HEK293 (cell line): ENCODE results near the gene TNS1.

Experiments used
- CTCF ChIA-PET: fragments of 350-600 bp; formaldehyde crosslinking; extraction: SDS; loops from one replicate; lab custom pipeline; 2021; ENCODE audit warnings: antibody characterized with exemption; lab: Yijun Ruan, JAX
- POLR2A ChIA-PET: fragments of 300-600 bp; formaldehyde crosslinking; extraction: SDS; loops from one replicate; lab custom pipeline; 2020; ENCODE audit warnings: antibody characterized with exemption, inconsistent platforms; lab: Yijun Ruan, JAX
- H3K27ac ChIP-seq: fragments of 200-500 bp; sonication (Bioruptor generic); 2 replicates; pipeline ENCODE4 v1.5.1; 2014; ENCODE audit warnings: low read depth, low read length, control low read depth, inconsistent platforms; ENCODE audit errors: extremely low read depth
- H3K36me3 ChIP-seq, 2 experiments: fragments of 200-500 bp in 1 of 2; sonication (Bioruptor generic) in 1 of 2; 1 replicate in 1 of 2; 2 replicates in 1 of 2; pipeline ENCODE4 v1.5.1; 2014 to 2017; ENCODE audit warnings: inconsistent platforms in 2 of 2, low read length in 2 of 2; ENCODE audit not compliant: control insufficient read depth in 2 of 2, insufficient read depth in 1 of 2
- H3K4me1 ChIP-seq: fragments of 200-500 bp; sonication (Bioruptor generic); 2 replicates; pipeline ENCODE4 v1.5.1; 2014; ENCODE audit warnings: mild to moderate bottlenecking, low read length, inconsistent platforms; ENCODE audit not compliant: control insufficient read depth, insufficient read depth
- H3K4me3 ChIP-seq: 2 replicates; pipeline ENCODE4 v1.5.1; 2011; ENCODE audit warnings: low read depth, mild to moderate bottlenecking, control low read depth, low read length, moderate library complexity
- H3K9me3 ChIP-seq: fragments of 200-500 bp; sonication (Bioruptor generic); 2 replicates; pipeline ENCODE4 v1.5.1; 2014; ENCODE audit warnings: low read depth, low read length, inconsistent platforms; ENCODE audit not compliant: control insufficient read depth, insufficient read depth
- EGR2 ChIP-seq: fragments of 450-650 bp; formaldehyde crosslinking; IDR thresholded peaks from 2 replicates; pipeline ENCODE4 v1.5.1; 2016; ENCODE audit warnings: low read depth, missing biosample characterization, missing genetic modification characterization
- GLI2 ChIP-seq: fragments of 450-650 bp; formaldehyde crosslinking; IDR thresholded peaks from 2 replicates; pipeline ENCODE4; 2017; ENCODE audit warnings: missing biosample characterization, missing genetic modification characterization, low read depth, borderline replicate concordance
- KLF8 ChIP-seq: fragments of 450-650 bp; formaldehyde crosslinking; IDR thresholded peaks from 2 replicates; pipeline ENCODE4 v1.5.1; 2016; ENCODE audit warnings: missing biosample characterization, missing genetic modification characterization
- MYNN ChIP-seq: fragments of 450-650 bp; formaldehyde crosslinking; IDR thresholded peaks from 2 replicates; pipeline ENCODE4 v1.5.1; 2016; ENCODE audit warnings: missing biosample characterization, missing genetic modification characterization, borderline replicate concordance
- SALL2 ChIP-seq: fragments of 450-650 bp; formaldehyde crosslinking; IDR thresholded peaks from 2 replicates; pipeline ENCODE4 v1.5.0; 2017; ENCODE audit warnings: missing biosample characterization, mild to moderate bottlenecking, missing genetic modification characterization, borderline replicate concordance
- SETDB1 ChIP-seq: IDR thresholded peaks from one replicate; pipeline ENCODE4 v1.6.1; 2017; ENCODE audit warnings: mild to moderate bottlenecking, low read length, moderate library complexity, mixed read lengths; ENCODE audit not compliant: insufficient read length
- WT1 ChIP-seq: fragments of 450-650 bp; formaldehyde crosslinking; IDR thresholded peaks from 2 replicates; pipeline ENCODE4 v1.5.1; 2016; ENCODE audit warnings: missing biosample characterization, missing genetic modification characterization
- YY1 ChIP-seq: fragments of 450-650 bp; formaldehyde crosslinking; IDR thresholded peaks from 2 replicates; pipeline ENCODE4 v1.5.1; 2018; ENCODE audit warnings: missing biosample characterization, missing genetic modification characterization
- ZBTB17 ChIP-seq: fragments of 450-650 bp; formaldehyde crosslinking; IDR thresholded peaks from 2 replicates; pipeline ENCODE4 v1.5.1; 2016; ENCODE audit warnings: missing biosample characterization, missing genetic modification characterization
- ZFHX2 ChIP-seq: fragments of 450-650 bp; formaldehyde crosslinking; conservative IDR thresholded peaks from 2 replicates; pipeline ENCODE4 v1.5.1; 2016; ENCODE audit warnings: missing biosample characterization, missing genetic modification characterization
- ZIC2 ChIP-seq: fragments of 450-650 bp; formaldehyde crosslinking; IDR thresholded peaks from 2 replicates; pipeline ENCODE4 v1.5.1; 2016; ENCODE audit warnings: missing biosample characterization, missing genetic modification characterization
- ZNF341 ChIP-seq: fragments of 450-650 bp; formaldehyde crosslinking; IDR thresholded peaks from 2 replicates; pipeline ENCODE4; 2016; ENCODE audit warnings: low read depth, missing biosample characterization, missing genetic modification characterization
- ZNF394 ChIP-seq: fragments of 450-650 bp; formaldehyde crosslinking; IDR thresholded peaks from 2 replicates; pipeline ENCODE4 v1.5.1; 2016; ENCODE audit warnings: missing biosample characterization, missing genetic modification characterization, mild to moderate bottlenecking, moderate library complexity, borderline replicate concordance
- ZNF398 ChIP-seq: fragments of 450-650 bp; formaldehyde crosslinking; IDR thresholded peaks from 2 replicates; pipeline ENCODE4 v1.5.1; 2017; ENCODE audit warnings: missing biosample characterization, missing genetic modification characterization
- ZNF521 ChIP-seq: fragments of 450-650 bp; formaldehyde crosslinking; IDR thresholded peaks from 2 replicates; pipeline ENCODE4 v1.5.1; 2017; ENCODE audit warnings: missing biosample characterization, mild to moderate bottlenecking, missing genetic modification characterization
- ZNF530 ChIP-seq: fragments of 450-650 bp; formaldehyde crosslinking; IDR thresholded peaks from 2 replicates; pipeline ENCODE4 v1.5.1; 2016; ENCODE audit warnings: low read depth, missing biosample characterization, missing genetic modification characterization
- ZNF555 ChIP-seq: fragments of 450-650 bp; formaldehyde crosslinking; conservative IDR thresholded peaks from 2 replicates; pipeline ENCODE4 v1.5.1; 2017; ENCODE audit warnings: missing biosample characterization, mild to moderate bottlenecking, missing genetic modification characterization, inconsistent platforms
- ZNF707 ChIP-seq: fragments of 450-650 bp; formaldehyde crosslinking; IDR thresholded peaks from 2 replicates; pipeline ENCODE4 v1.5.1; 2016; ENCODE audit warnings: missing biosample characterization, missing genetic modification characterization
- TF ChIP-seq, protein P1 (sequence below): fragments of 450-650 bp; formaldehyde crosslinking; IDR thresholded peaks from 2 replicates; pipeline ENCODE4 v1.5.1; 2016; ENCODE audit warnings: missing biosample characterization, missing genetic modification characterization

Gene TNS1

DNA sequence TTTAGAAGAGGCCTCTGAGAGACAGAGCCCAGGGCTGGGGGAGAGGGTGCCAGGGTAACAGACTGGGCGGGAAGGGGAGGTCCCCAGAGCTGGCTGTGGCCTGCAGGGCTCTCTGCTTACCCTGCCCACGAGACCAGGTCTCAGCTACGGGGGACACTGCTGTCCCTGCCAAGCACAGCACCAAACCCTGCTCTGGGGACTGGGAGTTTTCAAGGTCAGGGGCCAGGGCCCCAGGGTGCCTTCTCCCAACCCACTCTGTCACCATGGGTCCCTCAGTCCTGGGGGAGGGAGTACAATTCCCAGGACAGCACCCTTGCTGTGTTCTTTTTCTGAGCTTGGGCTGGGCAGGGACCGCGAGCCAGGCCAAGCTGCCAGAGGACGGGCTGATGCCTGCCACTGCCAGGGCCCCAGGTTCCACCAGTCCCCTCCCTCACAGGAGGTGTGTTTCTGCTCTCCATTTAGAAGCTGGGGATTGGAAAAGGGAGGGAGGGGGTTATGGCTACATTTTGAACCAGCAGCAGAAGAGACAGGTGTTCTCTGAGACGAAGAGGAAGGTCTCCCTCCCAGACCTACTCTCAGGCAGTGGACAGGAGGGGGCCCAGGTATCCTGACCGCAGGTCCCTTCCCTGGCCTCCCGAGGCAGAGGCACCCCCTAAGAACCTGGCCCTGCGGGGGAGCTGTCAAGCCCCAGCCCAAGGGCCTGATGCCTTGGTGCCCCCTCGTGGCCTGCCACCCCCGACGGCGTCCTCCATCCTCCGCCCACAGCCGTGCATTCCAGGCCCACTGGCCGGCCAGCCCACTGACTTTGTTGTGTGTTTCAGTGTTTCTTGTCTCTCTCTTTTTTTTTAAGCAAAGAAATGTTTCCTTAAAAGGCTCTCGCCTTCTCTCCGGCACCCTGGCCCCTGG lies 80.4 kb downstream of the TNS1 start:
- Histone ChIP-seq H3K4me1 (no peaks in the 10 kb centered on the region), H3K9me3 (no peaks in the 10 kb centered on the region), H3K27ac (no peak overlapping the region), H3K36me3 (no peaks in the 10 kb centered on the region), H3K4me3 (no peak overlapping the region)
- TF ChIP-seq ZFHX2 (peak; percentile 51), MYNN (tag by site-specific recombination) (no peak), ZNF341 (tag by site-specific recombination) (peak; percentile 53; the same call in 1 of the 2 replicates), ZNF530 (tag by site-specific recombination) (no peak), SETDB1 (no peak), EGR2 (peak; percentile 62), ZIC2 (tag by site-specific recombination) (0 out of 2 replicates have a peak, but pooled peaks have one; percentile 7), ZNF394 (tag by site-specific recombination) (no peak)
- TF ChIP-seq, protein P1, sequence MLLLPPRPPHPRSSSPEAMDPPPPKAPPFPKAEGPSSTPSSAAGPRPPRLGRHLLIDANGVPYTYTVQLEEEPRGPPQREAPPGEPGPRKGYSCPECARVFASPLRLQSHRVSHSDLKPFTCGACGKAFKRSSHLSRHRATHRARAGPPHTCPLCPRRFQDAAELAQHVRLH (tag by site-specific recombination): no peak
- POLR2A ChIA-PET: no interaction called here
- CTCF ChIA-PET: interaction anchor here (0.5 to 0.7 kb wide), 3 partner anchors 33 to 732 kb away, joined by 3 read pairs; no protein-coding TSS in a partner anchor

DNA sequence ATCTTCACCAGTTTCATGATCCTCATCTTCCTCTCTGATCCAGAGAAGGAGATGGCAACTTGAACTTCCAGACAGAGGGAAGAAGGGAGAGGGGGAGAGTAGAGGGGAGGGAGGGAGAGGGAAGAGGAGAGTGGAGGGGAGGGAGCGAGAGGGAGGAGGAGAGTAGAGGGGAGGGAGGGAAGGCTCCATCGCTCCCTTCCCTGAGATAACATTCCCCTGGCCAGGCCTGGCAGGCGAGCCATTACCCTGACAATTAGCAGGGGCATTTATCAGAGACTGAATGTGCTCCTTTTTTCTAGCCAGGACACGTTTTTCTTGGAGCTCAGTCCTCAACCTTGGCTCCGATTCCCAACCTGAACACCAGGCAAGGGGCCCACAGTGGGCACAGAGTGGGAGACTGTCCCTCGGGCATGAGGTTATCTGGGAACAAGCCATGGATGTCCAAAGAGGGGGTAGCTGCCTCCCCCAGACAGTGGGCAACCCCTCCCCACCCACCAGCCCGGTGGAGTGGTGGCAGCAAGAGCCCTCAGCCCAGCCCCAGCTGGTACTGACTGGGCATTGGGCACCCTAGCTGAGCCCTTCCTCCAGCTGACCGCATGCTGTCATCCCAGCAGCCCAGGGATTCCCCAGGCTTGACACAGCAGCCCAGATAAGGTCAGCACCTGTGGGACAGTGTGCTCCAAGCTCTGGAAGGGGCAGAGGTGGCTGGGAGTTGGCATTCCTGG lies 81.8 kb downstream of the TNS1 start:
- ChIA-PET POLR2A (no interaction called here), CTCF (interaction anchor here (0.5 to 1.6 kb wide), 3 partner anchors 22 to 136 kb away, joined by 3 to 5 read pairs (median 5); no protein-coding TSS in a partner anchor)
- Histone ChIP-seq H3K4me3 (no peak overlapping the region), H3K4me1 (no peaks in the 10 kb centered on the region), H3K36me3 (no peaks in the 10 kb centered on the region), H3K27ac (no peak overlapping the region), H3K9me3 (no peaks in the 10 kb centered on the region)
- peak; percentile 53; the same call in 1 of the 2 replicates for TF ChIP-seq ZBTB17
- TF ChIP-seq GLI2 (tag by site-specific recombination): no peak
- peak; percentile 54; the same call in 1 of the 2 replicates for TF ChIP-seq WT1
- TF ChIP-seq ZNF398: peak; percentile 72

- Histone ChIP-seq H3K27ac (no peak overlapping the region), H3K4me1 (no peaks in the 10 kb centered on the region), H3K4me3 (no peak overlapping the region), H3K9me3 (no peaks in the 10 kb centered on the region), H3K36me3 (no peaks in the 10 kb centered on the region)
- TF ChIP-seq ZNF521 (no peak), SALL2 (no peak), KLF8 (tag by site-specific recombination) (no peak), ZNF555 (no peak), ZNF707 (tag by site-specific recombination) (no peak), YY1 (tag by site-specific recombination) (no peak), ZNF341 (tag by site-specific recombination) (no peak)
- POLR2A ChIA-PET: no interaction called here
- CTCF ChIA-PET: interaction anchor here (0.7 to 1.6 kb wide), 4 partner anchors 21 to 134 kb away, joined by 3 to 5 read pairs (median 5); no protein-coding TSS in a partner anchor
Measured at GRCh38 chr2:217919781-217920351, 82.9 kb downstream of the TNS1 start.
